A549 (cell line): Measurements from ENCODE around the gene DDR2.

Experiments used
- BHLHE40 ChIP-seq: IDR thresholded peaks from 2 replicates; pipeline ENCODE4 v1.6.1; 2012; ENCODE audit warnings: low read depth, low read length, inconsistent platforms
- CBX8 ChIP-seq: fragments of 200-600 bp; sonication (generic); IDR thresholded peaks from 2 replicates; pipeline ENCODE4 v1.6.1; 2016
- EP300 ChIP-seq, 2 experiments: fragments of >200 bp; sonication (Bioruptor Twin); formaldehyde crosslinking; IDR thresholded peaks; 2 replicates in 1 of 2; 3 replicates in 1 of 2; pipeline ENCODE4 v1.6.1; 2016 to 2017
- GATA3 ChIP-seq: IDR thresholded peaks from 2 replicates; pipeline ENCODE4 v1.6.1; 2012; ENCODE audit warnings: borderline replicate concordance
- HDAC2 ChIP-seq: fragments of 200-600 bp; sonication (generic); IDR thresholded peaks from 2 replicates; pipeline ENCODE4 v1.6.1; 2016
- MYC ChIP-seq: IDR thresholded peaks from 2 replicates; pipeline ENCODE4 v1.6.1; 2012; ENCODE audit warnings: mild to moderate bottlenecking, inconsistent platforms, low read length, improper control_type of control experiment, borderline replicate concordance
- POLR2A ChIP-seq: IDR thresholded peaks from 2 replicates; pipeline ENCODE4 v1.6.1; 2012; ENCODE audit warnings: mild to moderate bottlenecking, low read length
- RAD21 ChIP-seq, 2 experiments: fragments of >200 bp in 1 of 2; sonication (Bioruptor Twin) in 1 of 2; formaldehyde crosslinking in 1 of 2; IDR thresholded peaks in 1 of 2; conservative IDR thresholded peaks in 1 of 2; 2 replicates in 1 of 2; 3 replicates in 1 of 2; pipeline ENCODE4 v1.6.1; 2012 to 2018; ENCODE audit warnings: inconsistent platforms in 1 of 2
- TF ChIP-seq, protein P1 (sequence below): fragments of 200-600 bp; sonication (generic); IDR thresholded peaks from 2 replicates; pipeline ENCODE4 v1.6.1; 2016; ENCODE audit warnings: antibody characterized with exemption, mild to moderate bottlenecking, moderate library complexity
- TF ChIP-seq, protein P2 (sequence below): fragments of >200 bp; sonication (Bioruptor Twin); formaldehyde crosslinking; IDR thresholded peaks from 3 replicates; pipeline ENCODE4 v1.5.1; 2016
- TF ChIP-seq, protein P3 (sequence below): fragments of 250-450 bp; sonication (Bioruptor Pico); IDR thresholded peaks from 2 replicates; pipeline ENCODE4 v1.5.0; 2021; ENCODE audit warnings: mild to moderate bottlenecking, moderate library complexity, borderline replicate concordance

DNA sequence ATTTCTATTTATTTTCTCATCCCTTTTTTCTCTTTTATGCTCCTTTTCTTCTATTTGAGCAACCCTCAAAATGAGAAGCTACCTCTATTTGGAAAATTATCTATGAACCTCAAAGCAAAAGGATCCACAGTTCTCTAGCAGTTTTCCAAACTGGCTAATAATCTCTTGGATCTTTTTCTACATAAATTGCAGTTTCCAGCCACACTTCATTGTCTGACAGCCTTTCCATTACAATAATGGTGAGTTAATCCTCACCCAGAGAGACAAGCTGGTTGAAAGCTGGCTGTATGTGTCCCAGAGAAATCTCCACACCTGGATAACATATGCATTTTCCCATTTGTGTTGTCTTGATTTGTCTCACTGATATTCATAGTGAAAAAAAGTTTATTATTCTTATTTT, 141.7 kb downstream of the DDR2 start:
- TF ChIP-seq, protein P1, sequence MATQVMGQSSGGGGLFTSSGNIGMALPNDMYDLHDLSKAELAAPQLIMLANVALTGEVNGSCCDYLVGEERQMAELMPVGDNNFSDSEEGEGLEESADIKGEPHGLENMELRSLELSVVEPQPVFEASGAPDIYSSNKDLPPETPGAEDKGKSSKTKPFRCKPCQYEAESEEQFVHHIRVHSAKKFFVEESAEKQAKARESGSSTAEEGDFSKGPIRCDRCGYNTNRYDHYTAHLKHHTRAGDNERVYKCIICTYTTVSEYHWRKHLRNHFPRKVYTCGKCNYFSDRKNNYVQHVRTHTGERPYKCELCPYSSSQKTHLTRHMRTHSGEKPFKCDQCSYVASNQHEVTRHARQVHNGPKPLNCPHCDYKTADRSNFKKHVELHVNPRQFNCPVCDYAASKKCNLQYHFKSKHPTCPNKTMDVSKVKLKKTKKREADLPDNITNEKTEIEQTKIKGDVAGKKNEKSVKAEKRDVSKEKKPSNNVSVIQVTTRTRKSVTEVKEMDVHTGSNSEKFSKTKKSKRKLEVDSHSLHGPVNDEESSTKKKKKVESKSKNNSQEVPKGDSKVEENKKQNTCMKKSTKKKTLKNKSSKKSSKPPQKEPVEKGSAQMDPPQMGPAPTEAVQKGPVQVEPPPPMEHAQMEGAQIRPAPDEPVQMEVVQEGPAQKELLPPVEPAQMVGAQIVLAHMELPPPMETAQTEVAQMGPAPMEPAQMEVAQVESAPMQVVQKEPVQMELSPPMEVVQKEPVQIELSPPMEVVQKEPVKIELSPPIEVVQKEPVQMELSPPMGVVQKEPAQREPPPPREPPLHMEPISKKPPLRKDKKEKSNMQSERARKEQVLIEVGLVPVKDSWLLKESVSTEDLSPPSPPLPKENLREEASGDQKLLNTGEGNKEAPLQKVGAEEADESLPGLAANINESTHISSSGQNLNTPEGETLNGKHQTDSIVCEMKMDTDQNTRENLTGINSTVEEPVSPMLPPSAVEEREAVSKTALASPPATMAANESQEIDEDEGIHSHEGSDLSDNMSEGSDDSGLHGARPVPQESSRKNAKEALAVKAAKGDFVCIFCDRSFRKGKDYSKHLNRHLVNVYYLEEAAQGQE = no peak
- no peak for TF ChIP-seq MYC
- no peak for TF ChIP-seq BHLHE40
- TF ChIP-seq, protein P2, sequence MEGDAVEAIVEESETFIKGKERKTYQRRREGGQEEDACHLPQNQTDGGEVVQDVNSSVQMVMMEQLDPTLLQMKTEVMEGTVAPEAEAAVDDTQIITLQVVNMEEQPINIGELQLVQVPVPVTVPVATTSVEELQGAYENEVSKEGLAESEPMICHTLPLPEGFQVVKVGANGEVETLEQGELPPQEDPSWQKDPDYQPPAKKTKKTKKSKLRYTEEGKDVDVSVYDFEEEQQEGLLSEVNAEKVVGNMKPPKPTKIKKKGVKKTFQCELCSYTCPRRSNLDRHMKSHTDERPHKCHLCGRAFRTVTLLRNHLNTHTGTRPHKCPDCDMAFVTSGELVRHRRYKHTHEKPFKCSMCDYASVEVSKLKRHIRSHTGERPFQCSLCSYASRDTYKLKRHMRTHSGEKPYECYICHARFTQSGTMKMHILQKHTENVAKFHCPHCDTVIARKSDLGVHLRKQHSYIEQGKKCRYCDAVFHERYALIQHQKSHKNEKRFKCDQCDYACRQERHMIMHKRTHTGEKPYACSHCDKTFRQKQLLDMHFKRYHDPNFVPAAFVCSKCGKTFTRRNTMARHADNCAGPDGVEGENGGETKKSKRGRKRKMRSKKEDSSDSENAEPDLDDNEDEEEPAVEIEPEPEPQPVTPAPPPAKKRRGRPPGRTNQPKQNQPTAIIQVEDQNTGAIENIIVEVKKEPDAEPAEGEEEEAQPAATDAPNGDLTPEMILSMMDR = no peak
- no peak for TF ChIP-seq POLR2A
- no peak for TF ChIP-seq HDAC2
- TF ChIP-seq EP300 (IDR thresholded peaks at IDR 0.05) = no peak
- TF ChIP-seq, protein P3, sequence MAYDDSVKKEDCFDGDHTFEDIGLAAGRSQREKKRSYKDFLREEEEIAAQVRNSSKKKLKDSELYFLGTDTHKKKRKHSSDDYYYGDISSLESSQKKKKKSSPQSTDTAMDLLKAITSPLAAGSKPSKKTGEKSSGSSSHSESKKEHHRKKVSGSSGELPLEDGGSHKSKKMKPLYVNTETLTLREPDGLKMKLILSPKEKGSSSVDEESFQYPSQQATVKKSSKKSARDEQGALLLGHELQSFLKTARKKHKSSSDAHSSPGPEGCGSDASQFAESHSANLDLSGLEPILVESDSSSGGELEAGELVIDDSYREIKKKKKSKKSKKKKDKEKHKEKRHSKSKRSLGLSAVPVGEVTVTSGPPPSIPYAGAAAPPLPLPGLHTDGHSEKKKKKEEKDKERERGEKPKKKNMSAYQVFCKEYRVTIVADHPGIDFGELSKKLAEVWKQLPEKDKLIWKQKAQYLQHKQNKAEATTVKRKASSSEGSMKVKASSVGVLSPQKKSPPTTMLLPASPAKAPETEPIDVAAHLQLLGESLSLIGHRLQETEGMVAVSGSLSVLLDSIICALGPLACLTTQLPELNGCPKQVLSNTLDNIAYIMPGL (CRISPR knock-in tag) = no peak
- TF ChIP-seq GATA3 = no peak
- no peak for TF ChIP-seq RAD21 (conservative IDR thresholded peaks at IDR 0.05 in 1 of 2, IDR thresholded peaks at IDR 0.05 in 1 of 2)
- TF ChIP-seq CBX8 = no peak
